ENCODE data around the gene IQCE. TPM values are rescaled to one million over a fixed set of nuclear protein-coding genes. Genes with fewer than 3 reads are reported as not detected.

IQCE gene
- total RNA-seq, 1 donor from 2014 or later, result 17.0 TPM

DNA sequence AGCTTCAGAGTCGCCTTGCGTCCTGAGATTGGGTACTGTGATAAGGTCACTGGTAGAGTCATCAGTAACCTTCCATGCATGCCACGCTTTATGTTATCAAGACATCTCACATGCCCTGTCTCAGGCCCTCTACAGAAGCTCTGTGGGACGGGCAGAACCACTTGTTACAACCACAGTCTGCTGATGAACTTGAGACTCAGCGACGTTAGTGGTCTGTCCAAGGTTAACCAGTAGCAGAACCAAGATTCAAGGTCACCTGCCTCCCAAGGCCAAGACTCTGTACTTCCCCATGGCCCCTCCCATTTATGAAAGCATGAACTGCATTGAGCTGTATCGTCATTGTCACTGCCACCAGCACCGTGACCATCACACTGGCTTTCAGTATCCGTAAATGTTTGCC, 15.0 kb downstream of the IQCE start:
- H3K9me3 Mint-ChIP-seq (ENCODE audit: unreplicated experiment), result no peaks in the 10 kb centered on the region
- no peak for DNase-seq (ENCODE audit: extremely low spot score, unreplicated experiment)
- no peak overlapping the region for H3K4me3 Mint-ChIP-seq (ENCODE audit: unreplicated experiment)
- TF ChIP-seq CTCF (IDR thresholded peaks at IDR 0.05), result no peak
- no peaks in the 10 kb centered on the region for H3K27me3 Mint-ChIP-seq (ENCODE audit: unreplicated experiment)
- H3K4me1 Mint-ChIP-seq (ENCODE audit: unreplicated experiment), result peaks cover 4% of the 10 kb centered on the region
- no peak overlapping the region for H3K27ac Mint-ChIP-seq (ENCODE audit: unreplicated experiment)
- H3K36me3 Mint-ChIP-seq (ENCODE audit: unreplicated experiment), result peaks cover 27% of the 10 kb centered on the region

- H3K9me3 Mint-ChIP-seq (ENCODE audit: unreplicated experiment), result no peaks in the 10 kb centered on the region
- peaks cover 34% of the 10 kb centered on the region for H3K36me3 Mint-ChIP-seq (ENCODE audit: unreplicated experiment)
- no peak overlapping the region for H3K4me3 Mint-ChIP-seq (ENCODE audit: unreplicated experiment)
- no peak overlapping the region for H3K27ac Mint-ChIP-seq (ENCODE audit: unreplicated experiment)
- TF ChIP-seq CTCF (IDR thresholded peaks at IDR 0.05), result no peak
- no peak for DNase-seq (ENCODE audit: extremely low spot score, unreplicated experiment)
- no peaks in the 10 kb centered on the region for H3K27me3 Mint-ChIP-seq (ENCODE audit: unreplicated experiment)
- H3K4me1 Mint-ChIP-seq (ENCODE audit: unreplicated experiment), result peaks cover 4% of the 10 kb centered on the region
Observed at GRCh38 chr7:2575046-2575732, 16.4 kb downstream of the IQCE start.

DNA sequence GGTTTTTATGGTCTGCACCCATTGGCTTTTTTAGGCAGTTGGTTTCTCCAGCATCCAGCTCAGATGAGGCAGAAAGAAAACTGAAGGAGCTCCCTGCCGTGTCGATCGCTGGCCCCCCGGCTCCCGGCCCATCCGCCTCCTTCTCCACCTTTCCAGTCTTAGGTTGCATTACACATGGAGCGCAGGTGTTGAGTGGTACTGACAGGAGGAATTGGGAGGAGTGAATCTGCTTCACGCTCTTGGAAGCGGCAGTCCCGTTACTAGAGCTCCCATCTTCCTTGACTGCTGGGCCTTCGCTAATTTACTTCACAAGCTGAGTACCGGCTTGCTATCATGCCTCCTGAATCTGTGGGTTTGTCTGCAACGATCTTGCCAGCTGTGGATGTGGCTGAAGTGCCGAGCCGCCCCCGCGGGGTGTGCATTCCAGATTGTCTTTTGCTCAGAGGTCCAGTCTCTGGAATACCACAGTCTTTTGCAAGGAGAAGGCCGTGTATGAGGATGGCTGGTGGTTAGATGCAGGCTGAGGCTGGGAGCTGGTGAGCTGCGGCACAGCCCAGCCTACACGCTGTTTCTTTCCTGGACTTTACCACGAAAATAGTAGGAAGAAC, 17.1 kb downstream of the IQCE start:
- H3K4me1 Mint-ChIP-seq (ENCODE audit: unreplicated experiment), result peaks cover 4% of the 10 kb centered on the region
- H3K27me3 Mint-ChIP-seq (ENCODE audit: unreplicated experiment), result no peaks in the 10 kb centered on the region
- H3K36me3 Mint-ChIP-seq (ENCODE audit: unreplicated experiment), result peaks cover 32% of the 10 kb centered on the region
- no peak for DNase-seq (ENCODE audit: extremely low spot score, unreplicated experiment)
- no peak overlapping the region for H3K4me3 Mint-ChIP-seq (ENCODE audit: unreplicated experiment)
- TF ChIP-seq CTCF (IDR thresholded peaks at IDR 0.05), result no peak
- H3K9me3 Mint-ChIP-seq (ENCODE audit: unreplicated experiment), result no peaks in the 10 kb centered on the region
- H3K27ac Mint-ChIP-seq (ENCODE audit: unreplicated experiment), result no peak overlapping the region

GRCh38 chr7:2576742-2577491, 18.1 kb downstream of the IQCE start:
- no peaks in the 10 kb centered on the region for H3K27me3 Mint-ChIP-seq (ENCODE audit: unreplicated experiment)
- no peak overlapping the region for H3K4me3 Mint-ChIP-seq (ENCODE audit: unreplicated experiment)
- H3K36me3 Mint-ChIP-seq (ENCODE audit: unreplicated experiment), result peaks cover 32% of the 10 kb centered on the region
- H3K4me1 Mint-ChIP-seq (ENCODE audit: unreplicated experiment), result peaks cover 4% of the 10 kb centered on the region
- no peak for DNase-seq (ENCODE audit: extremely low spot score, unreplicated experiment)
- H3K9me3 Mint-ChIP-seq (ENCODE audit: unreplicated experiment), result no peaks in the 10 kb centered on the region
- no peak for TF ChIP-seq CTCF (IDR thresholded peaks at IDR 0.05)
- no peak overlapping the region for H3K27ac Mint-ChIP-seq (ENCODE audit: unreplicated experiment)
